ENCODE measurements around the gene COL6A2. TPM values are rescaled to one million over a fixed set of nuclear protein-coding genes. Genes with fewer than 3 reads are reported as not detected.
A peak's percentile ranks its signal among the peaks of the same experiment; 100 is the strongest.

The COL6A2 gene
- total and polyA plus RNA-seq, 2 of the 13 experiments (the other 11 are each of a cell fraction or from before 2014, with no cell fraction given): 0.07 to 0.41 TPM

DNA sequence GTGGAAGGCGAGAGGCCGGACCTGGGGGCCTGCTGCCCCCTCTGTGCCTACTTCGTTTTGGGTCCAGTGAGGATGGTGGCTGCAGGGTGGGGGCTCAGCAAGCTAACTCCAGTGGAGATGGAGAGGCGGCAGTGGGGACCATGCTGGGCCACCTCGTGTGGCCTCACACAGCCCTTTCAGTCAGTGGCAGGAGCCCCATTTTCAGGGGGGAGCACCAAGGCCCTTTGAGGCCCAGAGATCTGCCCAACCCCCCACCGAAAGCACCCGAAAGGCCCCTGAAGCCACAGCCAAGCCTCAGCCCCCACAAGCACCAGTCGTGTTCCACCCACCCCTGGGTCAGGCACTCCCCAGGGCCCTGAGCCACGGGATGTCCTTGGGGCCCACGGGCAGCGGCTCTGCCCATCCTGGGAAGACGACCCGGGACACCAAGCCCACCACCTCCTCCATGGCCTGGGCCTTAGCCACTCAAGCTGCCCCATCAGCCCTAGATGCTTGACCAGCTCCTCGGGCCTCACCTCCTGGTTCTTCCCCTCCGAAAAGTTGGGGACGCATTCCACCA, 57.1 kb downstream of the COL6A2 start (continued):
- no peak for TF ChIP-seq ZNF569 (CRISPR knock-in tag; IDR thresholded peaks at IDR 0.05; ENCODE audit: borderline replicate concordance)
- no peak for TF ChIP-seq SP2 (CRISPR knock-in tag; IDR thresholded peaks at IDR 0.05)
- TF ChIP-seq ZNF619 (CRISPR knock-in tag; IDR thresholded peaks at IDR 0.05): no peak
- TF ChIP-seq THYN1 (CRISPR knock-in tag; IDR thresholded peaks at IDR 0.05; ENCODE audit: borderline replicate concordance, low read depth): no peak
- no peak for TF ChIP-seq NR2F2 (IDR thresholded peaks at IDR 0.05; ENCODE audit: borderline replicate concordance, low read depth)
- TF ChIP-seq ZNF816 (CRISPR knock-in tag; IDR thresholded peaks at IDR 0.05; ENCODE audit: borderline replicate concordance): peak; percentile 56; the same call in 1 of the 2 replicates
- no peak for TF ChIP-seq PAF1 (CRISPR knock-in tag; IDR thresholded peaks at IDR 0.05)
- no peak for TF ChIP-seq ZNF343 (CRISPR knock-in tag; IDR thresholded peaks at IDR 0.05)
- TF ChIP-seq, protein P1, sequence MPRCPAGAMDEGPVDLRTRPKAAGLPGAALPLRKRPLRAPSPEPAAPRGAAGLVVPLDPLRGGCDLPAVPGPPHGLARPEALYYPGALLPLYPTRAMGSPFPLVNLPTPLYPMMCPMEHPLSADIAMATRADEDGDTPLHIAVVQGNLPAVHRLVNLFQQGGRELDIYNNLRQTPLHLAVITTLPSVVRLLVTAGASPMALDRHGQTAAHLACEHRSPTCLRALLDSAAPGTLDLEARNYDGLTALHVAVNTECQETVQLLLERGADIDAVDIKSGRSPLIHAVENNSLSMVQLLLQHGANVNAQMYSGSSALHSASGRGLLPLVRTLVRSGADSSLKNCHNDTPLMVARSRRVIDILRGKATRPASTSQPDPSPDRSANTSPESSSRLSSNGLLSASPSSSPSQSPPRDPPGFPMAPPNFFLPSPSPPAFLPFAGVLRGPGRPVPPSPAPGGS (CRISPR knock-in tag; IDR thresholded peaks at IDR 0.05): no peak
- TF ChIP-seq ZNF782 (CRISPR knock-in tag; IDR thresholded peaks at IDR 0.05; ENCODE audit: borderline replicate concordance): no peak
- TF ChIP-seq, protein P2, sequence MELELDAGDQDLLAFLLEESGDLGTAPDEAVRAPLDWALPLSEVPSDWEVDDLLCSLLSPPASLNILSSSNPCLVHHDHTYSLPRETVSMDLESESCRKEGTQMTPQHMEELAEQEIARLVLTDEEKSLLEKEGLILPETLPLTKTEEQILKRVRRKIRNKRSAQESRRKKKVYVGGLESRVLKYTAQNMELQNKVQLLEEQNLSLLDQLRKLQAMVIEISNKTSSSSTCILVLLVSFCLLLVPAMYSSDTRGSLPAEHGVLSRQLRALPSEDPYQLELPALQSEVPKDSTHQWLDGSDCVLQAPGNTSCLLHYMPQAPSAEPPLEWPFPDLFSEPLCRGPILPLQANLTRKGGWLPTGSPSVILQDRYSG (CRISPR knock-in tag; IDR thresholded peaks at IDR 0.05): 0 out of 2 replicates have a peak, but pooled peaks have one; percentile 18
- no peak for TF ChIP-seq ZNF766 (CRISPR knock-in tag; IDR thresholded peaks at IDR 0.05; ENCODE audit: borderline replicate concordance)
- TF ChIP-seq ZNF431 (CRISPR knock-in tag; IDR thresholded peaks at IDR 0.05; ENCODE audit: borderline replicate concordance, low read depth): no peak
- no peak for TF ChIP-seq TSC22D2 (CRISPR knock-in tag; IDR thresholded peaks at IDR 0.05; ENCODE audit: borderline replicate concordance)
- no peak for TF ChIP-seq MBNL3 (CRISPR knock-in tag; conservative IDR thresholded peaks at IDR 0.05)
- TF ChIP-seq HDAC2 (CRISPR knock-in tag; IDR thresholded peaks at IDR 0.05): no peak
- TF ChIP-seq, protein P3, sequence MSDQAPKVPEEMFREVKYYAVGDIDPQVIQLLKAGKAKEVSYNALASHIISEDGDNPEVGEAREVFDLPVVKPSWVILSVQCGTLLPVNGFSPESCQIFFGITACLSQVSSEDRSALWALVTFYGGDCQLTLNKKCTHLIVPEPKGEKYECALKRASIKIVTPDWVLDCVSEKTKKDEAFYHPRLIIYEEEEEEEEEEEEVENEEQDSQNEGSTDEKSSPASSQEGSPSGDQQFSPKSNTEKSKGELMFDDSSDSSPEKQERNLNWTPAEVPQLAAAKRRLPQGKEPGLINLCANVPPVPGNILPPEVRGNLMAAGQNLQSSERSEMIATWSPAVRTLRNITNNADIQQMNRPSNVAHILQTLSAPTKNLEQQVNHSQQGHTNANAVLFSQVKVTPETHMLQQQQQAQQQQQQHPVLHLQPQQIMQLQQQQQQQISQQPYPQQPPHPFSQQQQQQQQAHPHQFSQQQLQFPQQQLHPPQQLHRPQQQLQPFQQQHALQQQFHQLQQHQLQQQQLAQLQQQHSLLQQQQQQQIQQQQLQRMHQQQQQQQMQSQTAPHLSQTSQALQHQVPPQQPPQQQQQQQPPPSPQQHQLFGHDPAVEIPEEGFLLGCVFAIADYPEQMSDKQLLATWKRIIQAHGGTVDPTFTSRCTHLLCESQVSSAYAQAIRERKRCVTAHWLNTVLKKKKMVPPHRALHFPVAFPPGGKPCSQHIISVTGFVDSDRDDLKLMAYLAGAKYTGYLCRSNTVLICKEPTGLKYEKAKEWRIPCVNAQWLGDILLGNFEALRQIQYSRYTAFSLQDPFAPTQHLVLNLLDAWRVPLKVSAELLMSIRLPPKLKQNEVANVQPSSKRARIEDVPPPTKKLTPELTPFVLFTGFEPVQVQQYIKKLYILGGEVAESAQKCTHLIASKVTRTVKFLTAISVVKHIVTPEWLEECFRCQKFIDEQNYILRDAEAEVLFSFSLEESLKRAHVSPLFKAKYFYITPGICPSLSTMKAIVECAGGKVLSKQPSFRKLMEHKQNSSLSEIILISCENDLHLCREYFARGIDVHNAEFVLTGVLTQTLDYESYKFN (CRISPR knock-in tag; conservative IDR thresholded peaks at IDR 0.05): no peak
- 0 out of 2 replicates have a peak, but pooled peaks have one; percentile 60 for TF ChIP-seq TOPORS (CRISPR knock-in tag; IDR thresholded peaks at IDR 0.05)
- no peak for TF ChIP-seq ZNF256 (CRISPR knock-in tag; conservative IDR thresholded peaks at IDR 0.05)
- TF ChIP-seq SNRNP70 (IDR thresholded peaks at IDR 0.05; ENCODE audit: low read depth, low read length): no peak
- TF ChIP-seq ZKSCAN5 (CRISPR knock-in tag; IDR thresholded peaks at IDR 0.05): no peak
- TF ChIP-seq, protein P4, sequence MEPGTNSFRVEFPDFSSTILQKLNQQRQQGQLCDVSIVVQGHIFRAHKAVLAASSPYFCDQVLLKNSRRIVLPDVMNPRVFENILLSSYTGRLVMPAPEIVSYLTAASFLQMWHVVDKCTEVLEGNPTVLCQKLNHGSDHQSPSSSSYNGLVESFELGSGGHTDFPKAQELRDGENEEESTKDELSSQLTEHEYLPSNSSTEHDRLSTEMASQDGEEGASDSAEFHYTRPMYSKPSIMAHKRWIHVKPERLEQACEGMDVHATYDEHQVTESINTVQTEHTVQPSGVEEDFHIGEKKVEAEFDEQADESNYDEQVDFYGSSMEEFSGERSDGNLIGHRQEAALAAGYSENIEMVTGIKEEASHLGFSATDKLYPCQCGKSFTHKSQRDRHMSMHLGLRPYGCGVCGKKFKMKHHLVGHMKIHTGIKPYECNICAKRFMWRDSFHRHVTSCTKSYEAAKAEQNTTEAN (CRISPR knock-in tag; conservative IDR thresholded peaks at IDR 0.05): no peak
